Adrenal gland (tissue), 12 donors: ENCODE measurements around the gene PLEKHO2. TPM values are rescaled to one million over a fixed set of nuclear protein-coding genes. Genes with fewer than 3 reads are reported as not detected.

Experiments
- DNase-seq, 7 donors: peaks; one replicate each; pipeline ENCODE4 v3.0.0-alpha.2; 2019 to 2020
- H3K27ac ChIP-seq, 5 donors: fragments of 200-600 bp; sonication (generic) in 4 of 5; 1 replicate in 3 of 5; 2 replicates in 2 of 5; pipeline versions ENCODE4 v1.5.1 to v1.8.0; 2016 to 2020; ENCODE audit warnings: mild to moderate bottlenecking in 1 of 5
- H3K27me3 ChIP-seq: fragments of 200-600 bp; 2 replicates; pipeline ENCODE4 v1.8.0; 2021
- H3K36me3 ChIP-seq, 2 donors: fragments of 200-600 bp; replicated peaks in 1 of 2; 1 replicate in 1 of 2; 2 replicates in 1 of 2; pipeline versions ENCODE4 v1.5.1 to v1.8.0; 2018 to 2022
- H3K4me1 ChIP-seq, 2 donors: fragments of 200-600 bp; replicated peaks in 1 of 2; 1 replicate in 1 of 2; 2 replicates in 1 of 2; pipeline versions ENCODE4 v1.5.1 to v1.8.0; 2018 to 2021
- H3K4me3 ChIP-seq, 4 donors: fragments of 200-600 bp; sonication (generic) in 3 of 4; one replicate each; pipeline ENCODE4 v1.5.1; 2016 to 2018
- H3K9me3 ChIP-seq, 3 donors: fragments of 200-600 bp; sonication (generic) in 1 of 3; replicated peaks in 1 of 3; 1 replicate in 2 of 3; 2 replicates in 1 of 3; pipeline versions ENCODE4 v1.5.1 to v1.8.0; 2016 to 2021
- CTCF ChIP-seq, 6 experiments: fragments of 450-650 bp in 4 of 6; fragments of 200-600 bp in 2 of 6; sonication (generic) in 1 of 6; IDR thresholded peaks; 1 replicate in 5 of 6; 2 replicates in 1 of 6; pipeline versions ENCODE4 v1.5.1 to v1.8.0; 2016 to 2021; ENCODE audit warnings: antibody characterized with exemption in 6 of 6, mild to moderate bottlenecking in 2 of 6, moderate library complexity in 1 of 6
- POLR2A ChIP-seq, 2 donors: fragments of 450-650 bp; IDR thresholded peaks; one replicate each; pipeline ENCODE4 v1.6.1; 2017; ENCODE audit warnings: antibody characterized with exemption in 2 of 2, mild to moderate bottlenecking in 2 of 2, moderate library complexity in 1 of 2
- WGBS, 4 donors: extraction: QIAGEN DNeasy Blood & Tissue Kit in 2 of 4; methylation state at CpG; one replicate each; pipeline versions ENCODE4 v1.1.5 to v1.1.7; 2013 to 2017; 5-methylcytosine and 5-hydroxymethylcytosine counted together
- intact Hi-C, 2 donors: fragments of 100-400 bp; cut with DNase I; formaldehyde crosslinking; loops; one replicate each; pipeline versions ENCODE4 v1.14.1 to v1.15.0; 2022 to 2023
- polyA plus RNA-seq, 3 donors: library from polyadenylated mRNA; stranded (reverse); fragments of 200-250 nt in 2 of 3; fragments of 350-450 nt in 1 of 3; fragmentation: Illumina TruSeq in 1 of 3; extraction: RNeasy Lipid Tissue Mini Kit (QIAGEN cat#74804) in 1 of 3; gene quantifications; one replicate each; pipeline ENCODE4 v1.2.3, GENCODE V29; 2013 to 2014
- total RNA-seq, 9 donors: library from RNA; depleted of rRNA in 4 of 9; stranded (reverse); fragments of >200 nt in 4 of 9; fragments of 120-200 nt in 1 of 9; fragmentation: NEBNext Ultra II Directional in 1 of 9; extraction: Animal tissue kit (Norgen Biotek cat#: 25700) in 1 of 9; gene quantifications; one replicate each; pipeline versions ENCODE4 v1.1.0 to v1.2.4, GENCODE V29; 2013 to 2023
- donor health status: healthy with polysubstance abuse.
- donor health status: Bipolar disorder and iron deficiency.
- donor health status: DM: yes; HTN: yes; CAD: no.
- donor health status: DM: no; HTN: no; CAD: no.
- donor health status: DM: no; HTN: no; CAD: no.
- donor health status: DM: yes; HTN: yes; CAD: no.

The PLEKHO2 gene
- total and polyA plus RNA-seq, 12 donors = 11.7 to 62.9 (median 48.5) TPM

GRCh38 chr15:64869501-64869900 is 27.8 kb downstream of the PLEKHO2 start:
- no peak for TF ChIP-seq CTCF (IDR thresholded peaks at IDR 0.05)
- Histone ChIP-seq H3K4me1 (peaks cover 0 to 26% of the 10 kb centered on the region in 2 donors), H3K27me3 (no peaks in the 10 kb centered on the region), H3K27ac (no peak overlapping the region), H3K36me3 (peaks cover 0 to 32% of the 10 kb centered on the region in 2 donors), H3K9me3 (no peaks in the 10 kb centered on the region), H3K4me3 (no peak overlapping the region)
- intact Hi-C loops = no loop called here
- DNase-seq = no peak

- no peak for DNase-seq
- intact Hi-C loops = no loop called here
- Histone ChIP-seq H3K27ac (peak overlapping the region in 2 of 5 donors; percentile 26 to 53), H3K9me3 (no peaks in the 10 kb centered on the region), H3K4me3 (no peak overlapping the region), H3K4me1 (peaks cover 0 to 22% of the 10 kb centered on the region in 2 donors), H3K27me3 (no peaks in the 10 kb centered on the region), H3K36me3 (peaks cover 0 to 24% of the 10 kb centered on the region in 2 donors)
- 66 to 94% (median 75%) methylated on average over 3 to 9 of the region's 9 CpGs for WGBS, 4 donors
- TF ChIP-seq CTCF (IDR thresholded peaks at IDR 0.05) (no peak), POLR2A (IDR thresholded peaks at IDR 0.05) (no peak)
Measured at GRCh38 chr15:64870353-64870752, 28.6 kb downstream of the PLEKHO2 start.

- intact Hi-C loops = no loop called here
- Histone ChIP-seq H3K4me1 (peaks cover 19 to 41% of the 10 kb centered on the region in 2 donors), H3K9me3 (no peaks in the 10 kb centered on the region), H3K36me3 (no peaks in the 10 kb centered on the region), H3K27me3 (no peaks in the 10 kb centered on the region), H3K4me3 (no peak overlapping the region), H3K27ac (peak overlapping the region in 2 of 5 donors; percentile 12 to 36)
- TF ChIP-seq CTCF (IDR thresholded peaks at IDR 0.05) (no peak), POLR2A (IDR thresholded peaks at IDR 0.05) (no peak)
- DNase-seq = no peak
- 67 to 79% (median 75%) methylated on average over 3 of the region's 3 CpGs for WGBS, 4 donors
Measured at GRCh38 chr15:64875641-64876223, 34.0 kb downstream of the PLEKHO2 start.

- 8 to 14% (median 9%) methylated on average over 2 to 3 of the region's 3 CpGs for WGBS, 4 donors
- peaks cover 29 to 48% of the 10 kb centered on the region in 2 donors for H3K4me1 ChIP-seq
- no peak for TF ChIP-seq CTCF (IDR thresholded peaks at IDR 0.05)
- TF ChIP-seq POLR2A (IDR thresholded peaks at IDR 0.05) = peak in 1 of 2 donors; percentile 56
- no peak overlapping the region for H3K4me3 ChIP-seq
- H3K27me3 ChIP-seq = no peaks in the 10 kb centered on the region
- no peaks in the 10 kb centered on the region for H3K36me3 ChIP-seq
- H3K9me3 ChIP-seq = no peaks in the 10 kb centered on the region
- intact Hi-C loops = no loop called here
- peak overlapping the region; percentile 25 to 93 (median 74) for H3K27ac ChIP-seq
- DNase-seq = peak; percentile 85 to 96 (median 93)
Measured at GRCh38 chr15:64877435-64877834, 35.7 kb downstream of the PLEKHO2 start.
